DMS114 treated with DMSO at 0.1 percent for 48 hours (cell line): ENCODE data around the gene PRDM16.
"Not testable (repeated sequence)": the region's sequence is repeated elsewhere in the genome, so short reads cannot be mapped to it uniquely, and the experiment has no call there.

Experiments used
- DNase-seq: peaks from one replicate; lab custom pipeline; 2025; ENCODE audit not compliant: unreplicated experiment; lab: John Stamatoyannopoulos, UW

The PRDM16 gene

DNA sequence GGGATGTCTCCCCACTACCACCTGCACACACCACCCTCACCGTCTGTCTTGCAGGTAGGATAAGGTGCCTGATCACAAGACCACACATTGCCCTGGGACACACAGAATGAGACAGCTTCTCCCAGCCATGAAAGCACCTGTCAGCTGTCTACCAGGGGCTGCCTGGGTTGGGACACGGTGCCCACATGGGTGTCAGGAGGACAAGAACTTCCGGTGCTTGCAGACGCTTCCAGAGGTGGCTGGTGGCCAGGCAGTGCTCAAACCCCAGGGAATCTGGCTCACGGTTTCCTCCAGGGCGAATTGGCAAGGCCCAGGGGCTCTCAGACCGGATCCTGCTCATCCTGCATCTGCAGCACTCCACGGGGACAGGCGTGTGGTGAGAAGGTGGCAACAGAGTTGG lies 202.9 kb downstream of the PRDM16 start:
- no peak for DNase-seq

GRCh38 chr1:3272321-3273045 lies 203.5 kb downstream of the PRDM16 start:
- no peak for DNase-seq

- no peak for DNase-seq
Measured at GRCh38 chr1:3273447-3273846, 204.4 kb downstream of the PRDM16 start.

DNA sequence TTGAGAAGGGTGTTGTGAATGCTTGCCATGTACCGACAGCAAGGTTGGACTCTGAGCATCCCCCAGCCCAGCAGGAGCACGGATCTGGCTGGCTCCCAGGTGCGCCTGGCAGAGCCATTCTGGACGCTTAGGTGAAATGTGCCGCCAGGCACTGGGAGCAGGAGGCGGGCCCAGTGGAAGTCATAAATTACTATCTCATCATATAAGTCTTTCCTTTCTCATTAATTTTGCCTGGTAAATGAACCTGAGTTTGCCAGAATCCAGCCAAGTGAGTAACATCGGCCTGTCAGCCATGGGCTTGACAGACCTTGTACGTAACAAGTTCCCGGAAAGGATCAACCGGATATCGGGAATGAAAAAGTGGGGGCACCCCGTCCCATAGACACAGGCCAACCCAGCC lies 206.0 kb downstream of the PRDM16 start:
- no peak for DNase-seq

GRCh38 chr1:3275471-3276340 lies 206.7 kb downstream of the PRDM16 start:
- DNase-seq: no peak

DNA sequence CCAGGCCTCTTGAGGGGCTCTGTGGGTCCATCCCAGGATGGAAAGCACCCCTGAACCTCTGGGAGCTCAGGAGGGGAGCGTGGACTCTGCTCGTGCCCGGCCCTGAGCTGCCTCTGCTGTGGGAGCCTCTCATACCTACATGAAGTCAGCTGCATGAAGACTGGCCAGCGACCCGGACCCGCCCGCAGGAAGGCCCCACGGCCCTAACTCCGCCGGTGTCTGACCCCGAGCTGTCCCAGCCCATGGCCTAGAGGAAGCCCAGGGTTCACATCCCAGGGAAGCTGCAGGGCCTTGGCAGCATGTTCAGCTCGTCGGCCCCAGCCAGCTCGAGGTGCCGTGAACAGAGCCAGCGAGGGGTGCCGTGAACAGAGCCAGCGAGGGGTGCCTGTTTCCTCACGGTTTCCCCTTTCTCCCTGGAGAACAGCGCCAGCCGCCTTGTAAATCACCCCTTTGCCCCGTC lies 207.4 kb downstream of the PRDM16 start:
- no peak for DNase-seq

GRCh38 chr1:3277011-3277471 lies 208.0 kb downstream of the PRDM16 start:
- no peak for DNase-seq

GRCh38 chr1:3277623-3278022 lies 208.6 kb downstream of the PRDM16 start:
- DNase-seq: no peak

GRCh38 chr1:3278416-3279181 lies 209.6 kb downstream of the PRDM16 start:
- no peak for DNase-seq

GRCh38 chr1:3279182-3279470 lies 210.1 kb downstream of the PRDM16 start:
- DNase-seq: no peak

- DNase-seq: no peak
Measured at GRCh38 chr1:3281735-3282134, 212.7 kb downstream of the PRDM16 start.

DNA sequence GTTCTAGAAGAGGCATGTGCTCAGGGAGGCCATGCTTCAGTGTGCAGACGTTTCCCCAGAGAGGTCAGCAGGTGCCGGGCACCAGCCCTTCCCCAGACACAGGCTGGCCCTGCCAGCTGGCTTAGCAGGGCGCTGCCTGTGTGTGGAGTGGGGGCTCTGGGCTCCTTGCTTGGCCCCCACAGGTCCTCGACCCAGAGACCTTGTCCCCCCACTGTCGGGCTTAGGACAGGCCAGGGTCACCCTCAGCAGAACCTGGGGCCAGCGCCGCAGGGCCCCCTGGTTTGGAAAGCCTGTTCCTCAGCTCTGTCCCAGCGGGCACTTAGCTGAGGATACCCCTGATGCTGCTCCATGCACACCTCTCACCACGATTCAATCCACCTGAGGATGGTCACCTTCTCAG lies 213.2 kb downstream of the PRDM16 start:
- no peak for DNase-seq

GRCh38 chr1:3282656-3283430 lies 213.8 kb downstream of the PRDM16 start:
- no peak for DNase-seq

DNA sequence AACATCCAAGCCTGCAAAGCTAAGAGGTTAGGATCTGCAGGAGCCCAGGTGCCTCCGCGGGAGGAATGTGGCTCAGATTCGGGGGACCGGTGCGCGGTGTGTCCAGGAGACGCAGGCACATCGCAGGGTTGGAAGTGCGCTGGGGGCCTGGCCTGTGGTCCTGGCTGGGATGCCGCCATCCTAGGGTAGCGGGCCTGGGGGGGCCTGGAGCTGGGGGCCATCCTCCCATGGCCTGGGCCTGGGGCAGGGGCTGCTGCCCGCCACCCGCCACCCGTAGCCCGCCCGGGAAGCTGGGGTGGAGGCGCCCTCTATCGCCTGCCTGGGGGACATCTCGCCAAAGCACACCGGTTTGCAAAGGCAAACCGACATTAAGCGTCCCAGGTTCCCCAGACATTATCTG lies 214.8 kb downstream of the PRDM16 start:
- no peak for DNase-seq

- no peak for DNase-seq
Measured at GRCh38 chr1:3284691-3285090, 215.7 kb downstream of the PRDM16 start.

DNA sequence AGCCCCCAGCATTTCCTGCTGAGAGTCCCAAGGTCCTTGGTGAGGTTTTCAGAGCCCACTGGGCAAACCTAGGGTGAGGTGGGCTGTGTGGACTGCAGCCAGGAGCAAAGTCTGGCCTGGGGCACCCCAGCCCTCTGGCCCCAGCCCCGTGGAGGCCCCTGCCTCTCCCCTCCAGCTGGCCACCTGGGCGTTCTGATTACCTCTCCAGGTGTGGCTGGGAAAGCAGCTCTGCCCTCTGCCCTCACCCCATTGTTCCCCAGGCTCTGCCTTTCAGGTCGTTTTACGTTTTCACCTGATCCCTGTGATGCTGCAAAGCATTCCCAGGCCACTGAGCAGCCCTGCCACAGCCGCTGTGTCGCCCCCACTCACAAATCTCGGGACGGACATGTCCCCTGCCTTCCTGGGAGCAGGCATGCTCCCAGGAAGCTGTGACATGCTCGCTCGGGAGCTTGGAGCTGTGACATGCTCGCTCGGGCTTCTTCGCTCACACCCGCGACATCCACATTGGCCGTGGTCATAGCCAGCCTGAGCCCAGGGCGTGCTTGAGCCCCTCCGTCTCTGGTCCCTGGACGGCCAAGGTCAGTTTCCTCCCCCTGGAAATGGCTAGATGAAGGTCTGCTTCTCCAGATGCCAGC lies 216.2 kb downstream of the PRDM16 start:
- DNase-seq: no peak

- DNase-seq: not testable (repeated sequence)
Measured at GRCh38 chr1:3287095-3287494, 218.1 kb downstream of the PRDM16 start.

- DNase-seq: no peak
Measured at GRCh38 chr1:3287656-3288160, 218.7 kb downstream of the PRDM16 start.

DNA sequence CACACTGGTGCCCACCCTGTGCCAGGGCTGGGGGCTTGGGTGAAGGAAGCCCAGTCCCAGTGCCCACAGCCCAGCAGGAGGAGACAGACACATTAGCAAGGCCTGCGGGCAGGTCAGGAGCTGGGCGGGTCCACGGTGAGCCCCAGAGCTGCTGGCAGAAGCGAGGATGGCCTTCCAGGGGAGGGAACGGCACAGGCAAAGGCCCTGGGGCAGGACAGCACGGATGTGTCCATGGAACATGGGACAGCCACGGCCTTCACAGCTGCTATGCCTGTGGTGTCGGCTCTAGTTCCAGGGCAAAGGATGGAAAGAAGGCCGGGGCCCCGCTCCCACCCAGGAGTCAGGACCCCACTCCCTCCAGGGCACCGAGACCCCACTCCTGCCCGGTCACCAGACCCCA lies 220.5 kb downstream of the PRDM16 start:
- no peak for DNase-seq

GRCh38 chr1:3290438-3290837 lies 221.4 kb downstream of the PRDM16 start:
- no peak for DNase-seq
